GM19351 (cell line): ENCODE data around the gene MNDA.

Experiments used
- ATAC-seq: cut with Tn5 transposase; IDR thresholded peaks from one replicate; pipeline ENCODE4 v1.9.1; 2021; ENCODE audit warnings: mild to moderate bottlenecking, moderate library complexity; ENCODE audit not compliant: unreplicated experiment

The MNDA gene

GRCh38 chr1:158830904-158831507, at the start of gene MNDA:
TSS of gene MNDA (plus strand) at chr1:158831351. CDS start at chr1:158842154, 10,803 bp downstream.
- peak; percentile 86 for ATAC-seq

- ATAC-seq, result peak; percentile 61
Observed at GRCh38 chr1:158793604-158794003, 37.5 kb upstream of the MNDA start.

GRCh38 chr1:158794247-158794646, 36.9 kb upstream of the MNDA start:
- ATAC-seq, result no peak

GRCh38 chr1:158798531-158798930, 32.6 kb upstream of the MNDA start:
- no peak for ATAC-seq

- ATAC-seq, result no peak
Observed at GRCh38 chr1:158799689-158800088, 31.5 kb upstream of the MNDA start.

GRCh38 chr1:158800526-158800925, 30.6 kb upstream of the MNDA start:
- ATAC-seq, result no peak

GRCh38 chr1:158801396-158801795, 29.8 kb upstream of the MNDA start:
- ATAC-seq, result no peak

- no peak for ATAC-seq
Observed at GRCh38 chr1:158803678-158804077, 27.5 kb upstream of the MNDA start.

GRCh38 chr1:158806916-158807536, 24.1 kb upstream of the MNDA start:
- no peak for ATAC-seq

- ATAC-seq, result no peak
Observed at GRCh38 chr1:158809256-158809655, 21.9 kb upstream of the MNDA start.

- ATAC-seq, result no peak
Observed at GRCh38 chr1:158809862-158810261, 21.3 kb upstream of the MNDA start.

GRCh38 chr1:158810311-158810710, 20.8 kb upstream of the MNDA start:
- ATAC-seq, result no peak

GRCh38 chr1:158812336-158812735, 18.8 kb upstream of the MNDA start:
- no peak for ATAC-seq

- ATAC-seq, result no peak
Observed at GRCh38 chr1:158813164-158813563, 18.0 kb upstream of the MNDA start.

GRCh38 chr1:158814970-158815369, 16.2 kb upstream of the MNDA start:
- no peak for ATAC-seq

- no peak for ATAC-seq
Observed at GRCh38 chr1:158818560-158818959, 12.6 kb upstream of the MNDA start.

- ATAC-seq, result peak; percentile 10
Observed at GRCh38 chr1:158818975-158819431, 12.1 kb upstream of the MNDA start.

- peak; percentile 97 for ATAC-seq
Observed at GRCh38 chr1:158819461-158820443, 11.4 kb upstream of the MNDA start.

GRCh38 chr1:158821723-158822122, 9.4 kb upstream of the MNDA start:
- ATAC-seq, result no peak

- ATAC-seq, result peak; percentile 75
Observed at GRCh38 chr1:158830074-158830677, 975 bp upstream of the MNDA start.

GRCh38 chr1:158833264-158833663, 2.1 kb downstream of the MNDA start:
- no peak for ATAC-seq
